Glutamatergic neuron (in vitro differentiated cells): ENCODE measurements around the gene FNDC4. TPM values are rescaled to one million over a fixed set of nuclear protein-coding genes. Genes with fewer than 3 reads are reported as not detected.

Experiments
- DNase-seq: peaks from one replicate; pipeline ENCODE4 v3.0.0; 2022
- H3K27ac Mint-ChIP-seq: one replicate; pipeline ENCODE4 v1.8.0; 2020; ENCODE audit warnings: mild to moderate bottlenecking, mixed read lengths, inconsistent platforms; ENCODE audit not compliant: unreplicated experiment
- H3K27me3 Mint-ChIP-seq: one replicate; pipeline ENCODE4 v1.8.0; 2020; ENCODE audit warnings: mild to moderate bottlenecking, moderate library complexity, mixed read lengths, inconsistent platforms; ENCODE audit not compliant: unreplicated experiment
- H3K36me3 Mint-ChIP-seq: one replicate; pipeline ENCODE4 v1.8.0; 2020; ENCODE audit warnings: mild to moderate bottlenecking, mixed read lengths, inconsistent platforms; ENCODE audit not compliant: unreplicated experiment
- H3K4me1 Mint-ChIP-seq: one replicate; pipeline ENCODE4 v1.8.0; 2020; ENCODE audit warnings: mild to moderate bottlenecking, low read depth, mixed read lengths, inconsistent platforms; ENCODE audit not compliant: unreplicated experiment
- H3K4me3 Mint-ChIP-seq: one replicate; pipeline ENCODE4 v1.8.0; 2020; ENCODE audit warnings: mild to moderate bottlenecking, mixed read lengths, inconsistent platforms; ENCODE audit not compliant: unreplicated experiment
- H3K9me3 Mint-ChIP-seq: one replicate; pipeline ENCODE4 v1.8.0; 2020; ENCODE audit warnings: mild to moderate bottlenecking, moderate library complexity, mixed read lengths, inconsistent platforms; ENCODE audit not compliant: unreplicated experiment
- CTCF ChIP-seq: fragments of 200-600 bp; sonication (generic); IDR thresholded peaks from one replicate; pipeline ENCODE4 v1.5.0; 2021; ENCODE audit not compliant: partially characterized antibody, unreplicated experiment
- total RNA-seq: library from RNA; stranded (reverse); fragmentation: NEBNext Ultra II Directional; extraction: Animal tissue kit (Norgen Biotek cat#: 25700); gene quantifications from one replicate; pipeline ENCODE4 v1.2.1, GENCODE V29; 2021; ENCODE audit not compliant: unreplicated experiment

The FNDC4 gene
- total RNA-seq, 1 donor from 2014 or later = 15.2 TPM

- Mint-ChIP-seq H3K27me3 (peaks cover 4% of the 10 kb centered on the region), H3K9me3 (no peaks in the 10 kb centered on the region), H3K27ac (no peak overlapping the region), H3K4me3 (no peak overlapping the region), H3K36me3 (no peaks in the 10 kb centered on the region), H3K4me1 (no peaks in the 10 kb centered on the region)
- no peak for DNase-seq
- TF ChIP-seq CTCF = no peak
Measured at GRCh38 chr2:27531983-27532382, 37.0 kb upstream of the FNDC4 start.

- Mint-ChIP-seq H3K4me1 (no peaks in the 10 kb centered on the region), H3K27me3 (peaks cover 6% of the 10 kb centered on the region), H3K4me3 (no peak overlapping the region), H3K27ac (no peak overlapping the region), H3K36me3 (no peaks in the 10 kb centered on the region), H3K9me3 (peaks cover 2% of the 10 kb centered on the region)
- TF ChIP-seq CTCF = no peak
- no peak for DNase-seq
Measured at GRCh38 chr2:27527182-27527581, 32.2 kb upstream of the FNDC4 start.

GRCh38 chr2:27522400-27522945, 27.5 kb upstream of the FNDC4 start:
- no peak overlapping the region for H3K27ac Mint-ChIP-seq
- no peak for DNase-seq
- no peaks in the 10 kb centered on the region for H3K36me3 Mint-ChIP-seq
- no peak overlapping the region for H3K4me3 Mint-ChIP-seq
- H3K4me1 Mint-ChIP-seq = no peaks in the 10 kb centered on the region
- H3K9me3 Mint-ChIP-seq = peaks cover 2% of the 10 kb centered on the region
- peaks cover 2% of the 10 kb centered on the region for H3K27me3 Mint-ChIP-seq
- no peak for TF ChIP-seq CTCF

GRCh38 chr2:27520316-27520715, 25.3 kb upstream of the FNDC4 start:
- H3K27ac Mint-ChIP-seq = no peak overlapping the region
- H3K4me3 Mint-ChIP-seq = no peak overlapping the region

GRCh38 chr2:27518782-27519113, 23.7 kb upstream of the FNDC4 start:
- H3K36me3 Mint-ChIP-seq = no peaks in the 10 kb centered on the region
- no peaks in the 10 kb centered on the region for H3K9me3 Mint-ChIP-seq
- no peak overlapping the region for H3K27ac Mint-ChIP-seq
- no peak for DNase-seq
- no peak overlapping the region for H3K4me3 Mint-ChIP-seq
- H3K27me3 Mint-ChIP-seq = peaks cover 2% of the 10 kb centered on the region
- TF ChIP-seq CTCF = no peak
- H3K4me1 Mint-ChIP-seq = no peaks in the 10 kb centered on the region

More at GRCh38 chr2:27520316-27520715, 25.3 kb upstream of the FNDC4 start:
- Mint-ChIP-seq H3K9me3 (peaks cover under 1% of the 10 kb centered on the region), H3K4me1 (no peaks in the 10 kb centered on the region), H3K36me3 (no peaks in the 10 kb centered on the region), H3K27me3 (peaks cover 2% of the 10 kb centered on the region)
- no peak for TF ChIP-seq CTCF
- no peak for DNase-seq
